Mesenchymal stem cell (in vitro differentiated cells and primary cell): Measurements from ENCODE around the gene EXOC5.

Source experiments
- DNase-seq: peaks from one replicate; pipeline ENCODE4 v3.0.0-alpha.2; 2013
- H2AFZ ChIP-seq: one replicate; pipeline ENCODE4 v1.6.1; 2013; ENCODE audit warnings: low read depth, mild to moderate bottlenecking, control low read depth, inconsistent platforms, low read length, moderate library complexity
- H2AK5ac ChIP-seq: 2 replicates; pipeline ENCODE4 v1.6.1; 2013; ENCODE audit warnings: low read length, moderate library complexity, mild to moderate bottlenecking, inconsistent platforms; ENCODE audit not compliant: severe bottlenecking
- H2BK120ac ChIP-seq: one replicate; pipeline ENCODE4 v1.6.1; 2013; ENCODE audit warnings: low read depth, mild to moderate bottlenecking, inconsistent platforms, low read length, moderate library complexity
- H2BK12ac ChIP-seq, 2 experiments: one replicate each; pipeline ENCODE4 v1.6.1; 2013; ENCODE audit warnings: inconsistent platforms in 2 of 2, low read length in 2 of 2, mild to moderate bottlenecking in 2 of 2, moderate library complexity in 2 of 2, control low read depth in 1 of 2
- H2BK15ac ChIP-seq: one replicate; pipeline ENCODE4 v1.6.1; 2013; ENCODE audit warnings: mild to moderate bottlenecking, low read depth, inconsistent platforms; ENCODE audit not compliant: poor library complexity, severe bottlenecking
- H2BK5ac ChIP-seq: 2 replicates; pipeline ENCODE4 v1.6.1; 2013; ENCODE audit warnings: low read depth, mild to moderate bottlenecking, low read length, control low read depth, inconsistent platforms; ENCODE audit not compliant: poor library complexity, severe bottlenecking
- H3K14ac ChIP-seq, 2 experiments: one replicate each; pipeline ENCODE4 v1.6.1; 2013; ENCODE audit warnings: inconsistent platforms in 2 of 2, low read length in 2 of 2, control low read depth in 1 of 2, mild to moderate bottlenecking in 1 of 2, moderate library complexity in 1 of 2
- H3K18ac ChIP-seq, 2 experiments: one replicate each; pipeline ENCODE4 v1.6.1; 2013; ENCODE audit warnings: inconsistent platforms in 2 of 2, low read length in 2 of 2, control low read depth in 1 of 2, low read depth in 1 of 2, mild to moderate bottlenecking in 1 of 2
- H3K23ac ChIP-seq, 2 experiments: one replicate each; pipeline ENCODE4 v1.6.1; 2013; ENCODE audit warnings: inconsistent platforms in 2 of 2, low read length in 2 of 2, mild to moderate bottlenecking in 2 of 2, moderate library complexity in 2 of 2, control low read depth in 1 of 2
- H3K27ac ChIP-seq: 2 replicates; pipeline ENCODE4 v1.5.1; 2013; ENCODE audit warnings: mild to moderate bottlenecking, moderate library complexity, low read length, control low read depth, inconsistent platforms; ENCODE audit not compliant: poor library complexity, severe bottlenecking
- H3K27me3 ChIP-seq, 2 experiments: 2 replicates each; pipeline versions ENCODE4 v1.6.1 to v1.7.0; 2013; ENCODE audit warnings: low read length in 2 of 2, mild to moderate bottlenecking in 2 of 2, moderate library complexity in 2 of 2, control low read depth in 1 of 2, inconsistent platforms in 1 of 2; ENCODE audit not compliant: control insufficient read depth in 1 of 2, insufficient read depth in 1 of 2
- H3K36me3 ChIP-seq, 2 experiments: 2 replicates each; pipeline versions ENCODE4 v1.6.1 to v1.7.0; 2013; ENCODE audit warnings: low read length in 2 of 2, control low read depth in 1 of 2, inconsistent platforms in 1 of 2, low read depth in 1 of 2, mild to moderate bottlenecking in 1 of 2; ENCODE audit not compliant: insufficient read depth in 2 of 2, control insufficient read depth in 1 of 2
- H3K4ac ChIP-seq, 2 experiments: one replicate each; pipeline ENCODE4 v1.6.1; 2013; ENCODE audit warnings: inconsistent platforms in 2 of 2, low read length in 2 of 2, mild to moderate bottlenecking in 2 of 2, moderate library complexity in 2 of 2, control low read depth in 1 of 2, low read depth in 1 of 2
- H3K4me1 ChIP-seq: 2 replicates; pipeline ENCODE4 v1.6.1; 2013; ENCODE audit warnings: low read depth, low read length, control low read depth; ENCODE audit not compliant: control insufficient read depth, insufficient read depth
- H3K4me2 ChIP-seq: 2 replicates; pipeline ENCODE4 v1.6.1; 2013; ENCODE audit warnings: low read length, mild to moderate bottlenecking, inconsistent platforms; ENCODE audit not compliant: poor library complexity, severe bottlenecking
- H3K4me3 ChIP-seq, 2 experiments: 2 replicates each; pipeline versions ENCODE4 v1.5.1 to v1.7.0; 2013; ENCODE audit warnings: low read length in 2 of 2, mild to moderate bottlenecking in 2 of 2, control low read depth in 1 of 2, low read depth in 1 of 2; ENCODE audit not compliant: insufficient read depth in 1 of 2
- H3K79me1 ChIP-seq: replicated peaks from 2 replicates; pipeline ENCODE4 v1.6.1; 2013; ENCODE audit warnings: mild to moderate bottlenecking, control low read depth, low read length, inconsistent platforms; ENCODE audit not compliant: poor library complexity, severe bottlenecking
- H3K9ac ChIP-seq: 2 replicates; pipeline ENCODE4 v1.7.0; 2013; ENCODE audit warnings: mild to moderate bottlenecking, low read length, moderate library complexity
- H3K9me3 ChIP-seq: 2 replicates; pipeline ENCODE4 v1.7.0; 2013; ENCODE audit warnings: mild to moderate bottlenecking, low read length; ENCODE audit not compliant: control insufficient read depth
- H4K8ac ChIP-seq: one replicate; pipeline ENCODE4 v1.6.1; 2013; ENCODE audit warnings: inconsistent platforms, mild to moderate bottlenecking, low read length, moderate library complexity
- H4K91ac ChIP-seq: one replicate; pipeline ENCODE4 v1.6.1; 2013; ENCODE audit warnings: mild to moderate bottlenecking, low read length, inconsistent platforms
- WGBS: methylation state at CpG from one replicate; pipeline ENCODE4 v1.1.7; 2013; ENCODE audit warnings: mixed read lengths; 5-methylcytosine and 5-hydroxymethylcytosine counted together

EXOC5 gene

GRCh38 chr14:57266065-57266464 lies 2.6 kb downstream of the EXOC5 start:
- peak; percentile 42 for DNase-seq
- Histone ChIP-seq H3K4me1 (peaks cover 3% of the 10 kb centered on the region), H3K27me3 (no peaks in the 10 kb centered on the region), H4K91ac (no peak overlapping the region), H2BK5ac (no peak overlapping the region), H3K18ac (no peak overlapping the region), H3K9me3 (no peaks in the 10 kb centered on the region), H2AK5ac (no peak overlapping the region), H2BK12ac (no peak overlapping the region), H3K14ac (no peak overlapping the region), H3K4ac (no peak overlapping the region), H3K36me3 (no peaks in the 10 kb centered on the region), H2BK120ac (no peak overlapping the region), H3K9ac (peak overlapping the region; percentile 50), H3K4me3 (peak overlapping the region in 1 of 2 experiments; percentile 87), H3K4me2 (no peak overlapping the region), H4K8ac (no peak overlapping the region), H3K27ac (no peak overlapping the region), H3K79me1 (peaks cover 2% of the 10 kb centered on the region), H2BK15ac (no peak overlapping the region), H2AFZ (no peak overlapping the region), H3K23ac (no peak overlapping the region)
- 25% methylated on average over 2 of the region's 2 CpGs for WGBS

GRCh38 chr14:57262117-57262516 lies 6.6 kb downstream of the EXOC5 start:
- Histone ChIP-seq H2BK12ac (no peak overlapping the region), H3K14ac (no peak overlapping the region), H3K36me3 (peaks cover 0 to under 1% of the 10 kb centered on the region in 2 experiments), H3K79me1 (peaks cover 2% of the 10 kb centered on the region), H3K23ac (no peak overlapping the region), H2BK120ac (no peak overlapping the region), H3K4me3 (no peak overlapping the region), H3K18ac (no peak overlapping the region), H2BK15ac (no peak overlapping the region), H3K9ac (no peak overlapping the region), H2BK5ac (no peak overlapping the region), H3K4me2 (no peak overlapping the region), H2AK5ac (no peak overlapping the region), H3K27me3 (no peaks in the 10 kb centered on the region), H2AFZ (no peak overlapping the region), H4K8ac (no peak overlapping the region), H3K4me1 (peaks cover 3% of the 10 kb centered on the region), H4K91ac (no peak overlapping the region), H3K9me3 (no peaks in the 10 kb centered on the region), H3K27ac (no peak overlapping the region), H3K4ac (no peak overlapping the region)
- DNase-seq: no peak

DNA sequence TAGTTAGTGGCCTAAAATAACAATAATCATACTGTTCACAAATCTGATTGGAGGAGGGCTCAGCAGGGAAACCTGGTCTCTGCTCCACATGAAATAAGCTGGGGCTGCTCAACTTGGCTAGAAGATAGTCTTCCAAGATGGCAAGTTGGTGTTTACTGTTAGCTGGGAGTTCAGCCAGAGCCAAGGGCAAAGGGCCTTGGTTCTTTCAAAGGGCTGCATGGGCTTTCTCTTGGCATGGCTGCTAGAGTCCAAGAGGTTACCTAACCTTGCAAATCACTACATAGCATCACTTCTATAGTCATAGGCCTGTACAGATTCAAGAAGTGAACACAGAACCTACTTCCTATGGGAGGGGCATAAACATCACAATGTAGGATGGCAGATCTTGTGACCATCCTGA lies 7.1 kb downstream of the EXOC5 start:
- peaks cover 0 to 5% of the 10 kb centered on the region in 2 experiments for H3K36me3 ChIP-seq
- H3K4me1 ChIP-seq: peaks cover 3% of the 10 kb centered on the region
- no peak overlapping the region for H3K4ac ChIP-seq

DNA sequence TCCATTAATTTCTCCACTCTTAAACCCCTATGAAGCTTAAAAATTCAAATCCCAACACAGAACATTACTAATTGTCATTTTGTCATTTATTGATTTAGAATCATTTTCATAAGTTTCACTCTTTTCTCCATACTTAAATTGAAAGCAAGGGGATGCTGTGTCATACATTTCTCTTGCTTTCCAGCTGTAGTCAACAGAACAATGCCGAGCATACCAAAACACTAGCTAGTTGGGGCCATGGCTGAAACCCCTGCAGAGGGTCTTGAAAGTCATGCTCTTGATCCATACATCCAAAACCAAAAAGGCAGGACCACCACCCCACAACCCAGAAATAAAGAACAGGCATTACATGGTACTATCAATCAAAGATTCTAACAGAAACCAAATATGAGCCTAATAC lies 9.0 kb downstream of the EXOC5 start:
- H2BK15ac ChIP-seq: no peak overlapping the region
- H3K27me3 ChIP-seq: no peaks in the 10 kb centered on the region
- no peak for DNase-seq
- no peak overlapping the region for H3K18ac ChIP-seq
- H2AK5ac ChIP-seq: no peak overlapping the region
- H3K4ac ChIP-seq: no peak overlapping the region
- no peak overlapping the region for H3K4me3 ChIP-seq
- 100% methylated on average over 1 of the region's 1 CpG for WGBS
- no peak overlapping the region for H3K23ac ChIP-seq
- H3K9me3 ChIP-seq: no peaks in the 10 kb centered on the region
- H3K27ac ChIP-seq: no peak overlapping the region
- no peak overlapping the region for H3K4me2 ChIP-seq
- H3K9ac ChIP-seq: no peak overlapping the region
- H3K36me3 ChIP-seq: peaks cover 0 to 5% of the 10 kb centered on the region in 2 experiments
- H2AFZ ChIP-seq: no peak overlapping the region
- H3K14ac ChIP-seq: no peak overlapping the region
- H4K8ac ChIP-seq: no peak overlapping the region
- H2BK12ac ChIP-seq: no peak overlapping the region
- peaks cover 3% of the 10 kb centered on the region for H3K4me1 ChIP-seq
- H2BK120ac ChIP-seq: no peak overlapping the region
- H2BK5ac ChIP-seq: no peak overlapping the region
- peaks cover 6% of the 10 kb centered on the region for H3K79me1 ChIP-seq
- H4K91ac ChIP-seq: no peak overlapping the region

More for the DNA sequence above, 7.1 kb downstream of the EXOC5 start:
- Histone ChIP-seq H2BK120ac (no peak overlapping the region), H2BK15ac (no peak overlapping the region), H3K4me2 (no peak overlapping the region), H2AK5ac (no peak overlapping the region), H3K27me3 (no peaks in the 10 kb centered on the region), H2BK5ac (no peak overlapping the region), H2AFZ (no peak overlapping the region), H3K18ac (no peak overlapping the region), H3K14ac (no peak overlapping the region), H3K9me3 (no peaks in the 10 kb centered on the region), H3K9ac (no peak overlapping the region), H3K23ac (no peak overlapping the region), H4K91ac (no peak overlapping the region), H3K4me3 (no peak overlapping the region), H2BK12ac (no peak overlapping the region), H3K79me1 (peaks cover 2% of the 10 kb centered on the region), H3K27ac (no peak overlapping the region), H4K8ac (no peak overlapping the region)
- DNase-seq: no peak
